CD8-positive, alpha-beta memory T cell (primary cell): ENCODE data around the gene GRM1. TPM values are rescaled to one million over a fixed set of nuclear protein-coding genes. Genes with fewer than 3 reads are reported as not detected.

Experiments used
- CTCF ChIA-PET: fragments of 350-600 bp; sonication (Branson Sonifier 250); formaldehyde crosslinking; loops from one replicate; lab custom pipeline; 2021; ENCODE audit warnings: antibody characterized with exemption; lab: Charles Lee
- POLR2A ChIA-PET: fragments of 350-600 bp; sonication (Branson Sonifier 250); formaldehyde crosslinking; loops from one replicate; lab custom pipeline; 2021; ENCODE audit warnings: antibody characterized with exemption; lab: Charles Lee
- DNase-seq, 5 donors: peaks; one replicate each; pipeline versions ENCODE4 v3.0.0 to v3.0.0-alpha.2; 2020 to 2022; ENCODE audit warnings: mixed read lengths in 1 of 5
- H3K27ac ChIP-seq: one replicate; pipeline ENCODE4 v1.7.0; 2013; ENCODE audit warnings: low read depth, mild to moderate bottlenecking, low read length, moderate library complexity
- H3K27me3 ChIP-seq: 2 replicates; pipeline ENCODE4 v1.7.0; 2013; ENCODE audit warnings: low read length, mild to moderate bottlenecking; ENCODE audit not compliant: insufficient read depth, poor library complexity, severe bottlenecking
- H3K36me3 ChIP-seq: 2 replicates; pipeline ENCODE4 v1.7.0; 2013; ENCODE audit warnings: mild to moderate bottlenecking, low read length, moderate library complexity; ENCODE audit not compliant: insufficient read depth
- H3K4me1 ChIP-seq: 2 replicates; pipeline ENCODE4 v1.7.0; 2013; ENCODE audit warnings: mild to moderate bottlenecking, low read length, moderate library complexity; ENCODE audit not compliant: insufficient read depth
- H3K4me3 ChIP-seq: 2 replicates; pipeline ENCODE4 v1.7.0; 2013; ENCODE audit warnings: mild to moderate bottlenecking, low read length
- H3K9me3 ChIP-seq: 2 replicates; pipeline ENCODE4 v1.7.0; 2013; ENCODE audit warnings: mild to moderate bottlenecking, low read length
- H3K27ac Mint-ChIP-seq, 8 donors: one replicate each; pipeline ENCODE4 v1.8.0; 2020 to 2021; ENCODE audit warnings: mixed read lengths in 8 of 8, mild to moderate bottlenecking in 6 of 8, inconsistent platforms in 3 of 8, moderate library complexity in 3 of 8
- H3K27me3 Mint-ChIP-seq, 2 donors: one replicate each; pipeline ENCODE4 v1.8.0; 2020 to 2021; ENCODE audit warnings: mixed read lengths in 2 of 2, mild to moderate bottlenecking in 1 of 2, moderate library complexity in 1 of 2
- H3K36me3 Mint-ChIP-seq, 3 donors: one replicate each; pipeline ENCODE4 v1.8.0; 2020 to 2021; ENCODE audit warnings: mixed read lengths in 3 of 3, inconsistent platforms in 1 of 3, mild to moderate bottlenecking in 1 of 3
- H3K4me1 Mint-ChIP-seq, 3 donors: one replicate each; pipeline ENCODE4 v1.8.0; 2020 to 2021; ENCODE audit warnings: mixed read lengths in 3 of 3, inconsistent platforms in 1 of 3, mild to moderate bottlenecking in 1 of 3
- H3K4me3 Mint-ChIP-seq, 7 donors: one replicate each; pipeline ENCODE4 v1.8.0; 2020 to 2021; ENCODE audit warnings: mixed read lengths in 7 of 7, mild to moderate bottlenecking in 6 of 7, moderate library complexity in 4 of 7, inconsistent platforms in 2 of 7
- H3K9me3 Mint-ChIP-seq, 5 donors: one replicate each; pipeline ENCODE4 v1.8.0; 2020 to 2022; ENCODE audit warnings: mixed read lengths in 5 of 5, mild to moderate bottlenecking in 3 of 5, moderate library complexity in 2 of 5, inconsistent platforms in 1 of 5
- polyA plus RNA-seq: library from polyadenylated mRNA; unstranded; fragments of 300-500 nt; fragmentation: Illumina TruSeq; gene quantifications from one replicate; pipeline ENCODE4 v1.2.3, GENCODE V29; 2021
- total RNA-seq, 2 experiments: library from RNA; stranded (reverse); gene quantifications; one replicate each; pipeline ENCODE4 v1.2.3, GENCODE V29; 2021

Gene GRM1
- total and polyA plus RNA-seq, 3 experiments from 2014 or later = not detected

GRCh38 chr6:146287691-146288369 is 259.0 kb downstream of the GRM1 start:
- no peak overlapping the region for H3K4me3 ChIP-seq
- no peak for DNase-seq
- Mint-ChIP-seq H3K27ac (no peak overlapping the region), H3K36me3 (no peaks in the 10 kb centered on the region), H3K4me1 (no peaks in the 10 kb centered on the region), H3K4me3 (no peak overlapping the region), H3K27me3 (no peaks in the 10 kb centered on the region), H3K9me3 (peaks cover 0 to 2% (median 0%) of the 10 kb centered on the region in 5 donors)
- ChIA-PET POLR2A (no interaction called here), CTCF (no interaction called here)
- no peaks in the 10 kb centered on the region for H3K9me3 ChIP-seq
- no peaks in the 10 kb centered on the region for H3K27me3 ChIP-seq
- no peaks in the 10 kb centered on the region for H3K4me1 ChIP-seq
- no peak overlapping the region for H3K27ac ChIP-seq
- H3K36me3 ChIP-seq = no peaks in the 10 kb centered on the region

GRCh38 chr6:146289816-146290588 is 261.1 kb downstream of the GRM1 start:
- Mint-ChIP-seq H3K36me3 (no peaks in the 10 kb centered on the region), H3K27me3 (no peaks in the 10 kb centered on the region), H3K4me1 (no peaks in the 10 kb centered on the region), H3K9me3 (peaks cover 0 to 1% (median 0%) of the 10 kb centered on the region in 5 donors), H3K27ac (no peak overlapping the region), H3K4me3 (no peak overlapping the region)
- Histone ChIP-seq H3K4me1 (no peaks in the 10 kb centered on the region), H3K27ac (no peak overlapping the region), H3K9me3 (no peaks in the 10 kb centered on the region), H3K4me3 (no peak overlapping the region), H3K36me3 (no peaks in the 10 kb centered on the region), H3K27me3 (no peaks in the 10 kb centered on the region)
- ChIA-PET POLR2A (no interaction called here), CTCF (no interaction called here)
- no peak for DNase-seq

GRCh38 chr6:146290589-146290901 is 261.7 kb downstream of the GRM1 start:
- H3K9me3 Mint-ChIP-seq = no peaks in the 10 kb centered on the region
- ChIA-PET POLR2A (no interaction called here), CTCF (no interaction called here)
- no peaks in the 10 kb centered on the region for H3K4me1 Mint-ChIP-seq
- no peak overlapping the region for H3K4me3 Mint-ChIP-seq
- no peak overlapping the region for H3K27ac Mint-ChIP-seq
- Histone ChIP-seq H3K27ac (no peak overlapping the region), H3K4me1 (no peaks in the 10 kb centered on the region), H3K9me3 (no peaks in the 10 kb centered on the region), H3K36me3 (no peaks in the 10 kb centered on the region), H3K4me3 (no peak overlapping the region), H3K27me3 (no peaks in the 10 kb centered on the region)
- DNase-seq = no peak
- H3K27me3 Mint-ChIP-seq = no peaks in the 10 kb centered on the region
- H3K36me3 Mint-ChIP-seq = no peaks in the 10 kb centered on the region

GRCh38 chr6:146292506-146292905 is 263.6 kb downstream of the GRM1 start:
- Histone ChIP-seq H3K27me3 (no peaks in the 10 kb centered on the region), H3K27ac (no peak overlapping the region), H3K4me3 (no peak overlapping the region), H3K9me3 (no peaks in the 10 kb centered on the region), H3K36me3 (no peaks in the 10 kb centered on the region), H3K4me1 (no peaks in the 10 kb centered on the region)
- Mint-ChIP-seq H3K4me3 (no peak overlapping the region), H3K4me1 (no peaks in the 10 kb centered on the region), H3K27me3 (no peaks in the 10 kb centered on the region), H3K9me3 (no peaks in the 10 kb centered on the region), H3K36me3 (no peaks in the 10 kb centered on the region), H3K27ac (no peak overlapping the region)
- no peak for DNase-seq
- POLR2A ChIA-PET = no interaction called here
- CTCF ChIA-PET = no interaction called here

- Mint-ChIP-seq H3K27ac (no peak overlapping the region), H3K9me3 (peaks cover 0 to 2% (median 0%) of the 10 kb centered on the region in 5 donors), H3K4me3 (no peak overlapping the region), H3K36me3 (no peaks in the 10 kb centered on the region), H3K4me1 (no peaks in the 10 kb centered on the region), H3K27me3 (no peaks in the 10 kb centered on the region)
- H3K27me3 ChIP-seq = no peaks in the 10 kb centered on the region
- H3K27ac ChIP-seq = no peak overlapping the region
- H3K4me3 ChIP-seq = no peak overlapping the region
- H3K9me3 ChIP-seq = no peaks in the 10 kb centered on the region
- no peak for DNase-seq
- CTCF ChIA-PET = no interaction called here
- H3K4me1 ChIP-seq = no peaks in the 10 kb centered on the region
- no peaks in the 10 kb centered on the region for H3K36me3 ChIP-seq
- POLR2A ChIA-PET = no interaction called here
These were observed 266.8 kb downstream of the GRM1 start for GRCh38 chr6:146295695-146296094.

- Mint-ChIP-seq H3K36me3 (no peaks in the 10 kb centered on the region), H3K4me1 (no peaks in the 10 kb centered on the region), H3K4me3 (no peak overlapping the region), H3K9me3 (peaks cover 0 to 2% (median 0%) of the 10 kb centered on the region in 5 donors), H3K27ac (no peak overlapping the region), H3K27me3 (no peaks in the 10 kb centered on the region)
- Histone ChIP-seq H3K27me3 (no peaks in the 10 kb centered on the region), H3K36me3 (no peaks in the 10 kb centered on the region), H3K4me1 (no peaks in the 10 kb centered on the region), H3K9me3 (no peaks in the 10 kb centered on the region), H3K27ac (no peak overlapping the region), H3K4me3 (no peak overlapping the region)
- CTCF ChIA-PET = no interaction called here
- POLR2A ChIA-PET = no interaction called here
- no peak for DNase-seq
These were observed 269.0 kb downstream of the GRM1 start for GRCh38 chr6:146297815-146298214.

- Mint-ChIP-seq H3K27ac (no peak overlapping the region), H3K9me3 (peaks cover 0 to 2% (median 0%) of the 10 kb centered on the region in 5 donors), H3K4me3 (no peak overlapping the region), H3K36me3 (no peaks in the 10 kb centered on the region), H3K27me3 (no peaks in the 10 kb centered on the region), H3K4me1 (no peaks in the 10 kb centered on the region)
- no peak overlapping the region for H3K27ac ChIP-seq
- ChIA-PET CTCF (no interaction called here), POLR2A (no interaction called here)
- no peaks in the 10 kb centered on the region for H3K36me3 ChIP-seq
- no peak for DNase-seq
- no peaks in the 10 kb centered on the region for H3K9me3 ChIP-seq
- no peaks in the 10 kb centered on the region for H3K4me1 ChIP-seq
- H3K27me3 ChIP-seq = no peaks in the 10 kb centered on the region
- no peak overlapping the region for H3K4me3 ChIP-seq
These were observed 271.7 kb downstream of the GRM1 start for GRCh38 chr6:146300521-146300920.

GRCh38 chr6:146301764-146302163 is 272.9 kb downstream of the GRM1 start:
- Mint-ChIP-seq H3K9me3 (peaks cover 0 to 2% (median 0%) of the 10 kb centered on the region in 5 donors), H3K36me3 (no peaks in the 10 kb centered on the region)
- no peak for DNase-seq

More at GRCh38 chr6:146301764-146302163, 272.9 kb downstream of the GRM1 start:
- Mint-ChIP-seq H3K4me1 (no peaks in the 10 kb centered on the region), H3K27ac (no peak overlapping the region), H3K4me3 (no peak overlapping the region), H3K27me3 (no peaks in the 10 kb centered on the region)
- ChIA-PET POLR2A (no interaction called here), CTCF (no interaction called here)
- Histone ChIP-seq H3K27me3 (no peaks in the 10 kb centered on the region), H3K9me3 (no peaks in the 10 kb centered on the region), H3K36me3 (no peaks in the 10 kb centered on the region), H3K4me3 (no peak overlapping the region), H3K27ac (no peak overlapping the region), H3K4me1 (no peaks in the 10 kb centered on the region)
